ENCODE results near the gene BCAR3. TPM values are rescaled to one million over a fixed set of nuclear protein-coding genes. Genes with fewer than 3 reads are reported as not detected.

BCAR3 gene
- total RNA-seq, 2 donors from 2014 or later = 32.7 to 48.7 TPM

GRCh38 chr1:93629101-93630059 lies 52.3 kb downstream of the BCAR3 start:
- Histone ChIP-seq H3K4me1 (ENCODE audit: control insufficient read depth, insufficient read depth, low read length) (peaks cover 28% of the 10 kb centered on the region), H3K27ac (ENCODE audit: low read depth, low read length) (no peak overlapping the region), H3K9me3 (ENCODE audit: control insufficient read depth, low read length) (no peaks in the 10 kb centered on the region), H3K4me3 (ENCODE audit: low read length) (no peak overlapping the region), H3K27me3 (ENCODE audit: control insufficient read depth, insufficient read depth, low read length, poor library complexity, severe bottlenecking) (no peaks in the 10 kb centered on the region), H3K36me3 (ENCODE audit: control insufficient read depth, insufficient read depth, low read length) (peaks cover 48% of the 10 kb centered on the region), H3K9ac (ENCODE audit: extremely low read depth, low read length, poor library complexity, severe bottlenecking) (no peak overlapping the region)
- peak; percentile 96 for TF ChIP-seq CTCF (conservative IDR thresholded peaks at IDR 0.05)
- no peaks in the 10 kb centered on the region for H3K27me3 Mint-ChIP-seq (ENCODE audit: insufficient read depth)
- peaks cover 47% of the 10 kb centered on the region for H3K4me1 Mint-ChIP-seq
- no peak for DNase-seq
- no peak overlapping the region for H3K27ac Mint-ChIP-seq
- no peak overlapping the region for H3K4me3 Mint-ChIP-seq
- peaks cover 37% of the 10 kb centered on the region for H3K36me3 Mint-ChIP-seq (ENCODE audit: low read depth)
- 73 to 75% methylated on average over 9 of the region's 9 CpGs for WGBS, 2 experiments (ENCODE audit: insufficient coverage in 1 of 2, insufficient read length in 1 of 2)
- peaks cover 1% of the 10 kb centered on the region for H3K9me3 Mint-ChIP-seq

GRCh38 chr1:93628681-93629080 lies 53.0 kb downstream of the BCAR3 start:
- peaks cover 32% of the 10 kb centered on the region for H3K4me1 ChIP-seq (ENCODE audit: control insufficient read depth, insufficient read depth, low read length)
- H3K9me3 Mint-ChIP-seq = peaks cover 1% of the 10 kb centered on the region
- no peaks in the 10 kb centered on the region for H3K27me3 ChIP-seq (ENCODE audit: control insufficient read depth, insufficient read depth, low read length, poor library complexity, severe bottlenecking)
- no peak overlapping the region for H3K4me3 ChIP-seq (ENCODE audit: low read length)
- peaks cover 48% of the 10 kb centered on the region for H3K36me3 ChIP-seq (ENCODE audit: control insufficient read depth, insufficient read depth, low read length)
- H3K9me3 ChIP-seq (ENCODE audit: control insufficient read depth, low read length) = no peaks in the 10 kb centered on the region
- no peak overlapping the region for H3K27ac ChIP-seq (ENCODE audit: low read depth, low read length)
- no peak for TF ChIP-seq CTCF (conservative IDR thresholded peaks at IDR 0.05)
- peaks cover 30% of the 10 kb centered on the region for H3K36me3 Mint-ChIP-seq (ENCODE audit: low read depth)
- no peak overlapping the region for H3K9ac ChIP-seq (ENCODE audit: extremely low read depth, low read length, poor library complexity, severe bottlenecking)
- H3K4me1 Mint-ChIP-seq = peaks cover 53% of the 10 kb centered on the region
- no peaks in the 10 kb centered on the region for H3K27me3 Mint-ChIP-seq (ENCODE audit: insufficient read depth)
- 99 to 100% methylated on average over 2 to 3 of the region's 3 CpGs for WGBS, 2 experiments (ENCODE audit: insufficient coverage in 1 of 2, insufficient read length in 1 of 2)
- no peak for DNase-seq
- H3K27ac Mint-ChIP-seq = peak overlapping the region; percentile 6
- H3K4me3 Mint-ChIP-seq = no peak overlapping the region

DNA sequence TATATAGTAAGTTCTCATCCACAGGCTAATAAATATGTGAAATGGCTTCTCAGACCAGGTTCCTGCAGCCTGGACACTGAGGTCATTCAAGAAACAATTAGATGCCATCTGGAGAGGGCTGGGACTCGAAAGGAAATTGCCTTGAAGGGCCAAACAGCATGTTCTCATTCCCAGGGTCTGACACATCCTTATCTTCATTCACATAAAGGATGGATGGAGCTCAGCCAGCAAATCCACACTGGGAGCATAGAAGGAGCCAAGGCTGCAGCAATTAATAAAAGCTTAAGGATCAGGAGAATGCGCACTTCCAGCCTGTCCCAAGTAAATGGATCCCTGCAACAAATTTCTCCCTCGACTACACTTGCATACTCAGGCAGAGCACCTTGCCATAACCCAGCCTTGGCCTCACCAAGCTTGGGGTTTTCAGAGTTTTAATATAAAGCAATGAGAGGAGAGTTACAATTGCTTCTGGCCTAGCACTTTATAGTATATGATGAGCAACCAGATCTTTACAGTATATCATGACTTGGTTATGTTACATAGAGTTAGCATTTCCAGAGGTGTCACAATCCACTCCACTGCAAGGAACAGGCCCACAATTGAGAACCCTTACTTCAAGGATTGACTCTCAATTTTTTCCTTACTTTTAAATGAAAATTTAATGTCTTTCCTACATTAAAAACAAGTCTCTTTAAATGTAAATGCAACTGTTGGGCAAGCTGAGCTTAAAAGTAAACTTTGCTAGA lies 55.9 kb downstream of the BCAR3 start:
- no peak overlapping the region for H3K4me3 Mint-ChIP-seq
- Histone ChIP-seq H3K4me1 (ENCODE audit: control insufficient read depth, insufficient read depth, low read length) (peaks cover 38% of the 10 kb centered on the region), H3K4me3 (ENCODE audit: low read length) (no peak overlapping the region), H3K9me3 (ENCODE audit: control insufficient read depth, low read length) (no peaks in the 10 kb centered on the region), H3K36me3 (ENCODE audit: control insufficient read depth, insufficient read depth, low read length) (peaks cover 42% of the 10 kb centered on the region), H3K27me3 (ENCODE audit: control insufficient read depth, insufficient read depth, low read length, poor library complexity, severe bottlenecking) (no peaks in the 10 kb centered on the region), H3K9ac (ENCODE audit: extremely low read depth, low read length, poor library complexity, severe bottlenecking) (peak overlapping the region; percentile 9), H3K27ac (ENCODE audit: low read depth, low read length) (peak overlapping the region; percentile 42)
- 78% methylated on average over 3 of the region's 3 CpGs; no CpG with 5 or more reads in 1 of the 2 experiments for WGBS, 2 experiments (ENCODE audit: insufficient coverage in 1 of 2, insufficient read length in 1 of 2)
- TF ChIP-seq CTCF (conservative IDR thresholded peaks at IDR 0.05) = no peak
- no peaks in the 10 kb centered on the region for H3K9me3 Mint-ChIP-seq
- H3K27ac Mint-ChIP-seq = peak overlapping the region; percentile 35
- H3K36me3 Mint-ChIP-seq (ENCODE audit: low read depth) = peaks cover 22% of the 10 kb centered on the region
- H3K27me3 Mint-ChIP-seq (ENCODE audit: insufficient read depth) = no peaks in the 10 kb centered on the region
- no peak for DNase-seq
- H3K4me1 Mint-ChIP-seq = peaks cover 75% of the 10 kb centered on the region
